ENCODE data around the gene TFE3.

The TFE3 gene

DNA sequence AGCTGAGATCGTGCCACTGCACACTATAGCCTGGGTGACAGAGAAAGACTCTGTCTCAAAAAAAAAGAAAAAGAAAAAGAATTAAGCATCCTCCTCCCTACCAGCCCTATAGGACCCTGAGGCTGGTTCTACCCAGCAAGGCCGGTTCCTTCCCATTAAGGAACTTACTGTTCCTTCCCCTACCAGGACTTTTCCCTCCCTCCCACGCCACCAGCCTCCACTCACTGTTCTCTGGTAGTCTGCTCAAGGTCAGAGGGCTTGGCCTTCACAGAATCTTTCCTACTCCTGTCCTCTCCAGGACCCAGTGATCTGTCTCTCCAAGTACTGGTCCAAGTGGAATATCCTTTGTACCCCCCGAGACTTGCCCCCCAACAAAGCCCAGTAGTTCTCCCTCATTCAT is 42.5 kb downstream of the TFE3 start:
- no CpG with 5 or more reads among the region's 4 CpGs for WGBS (ENCODE audit: insufficient coverage, insufficient read length)
- Histone ChIP-seq H3K9me3 (ENCODE audit: control insufficient read depth, insufficient read depth, low read length) (no peaks in the 10 kb centered on the region), H3K4me3 (ENCODE audit: low read length) (no peak overlapping the region), H3K36me3 (ENCODE audit: control insufficient read depth, insufficient read depth, low read length) (peaks cover 19% of the 10 kb centered on the region; the same call in 1 of the 2 replicates), H3K27me3 (ENCODE audit: control insufficient read depth, insufficient read depth, low read length) (no peaks in the 10 kb centered on the region), H3K27ac (ENCODE audit: low read length) (no peak overlapping the region), H3K4me1 (ENCODE audit: control insufficient read depth, insufficient read depth, low read length) (no peaks in the 10 kb centered on the region; the same call in 1 of the 2 replicates)
- DNase-seq (ENCODE audit: low read depth, low spot score), result no peak

DNA sequence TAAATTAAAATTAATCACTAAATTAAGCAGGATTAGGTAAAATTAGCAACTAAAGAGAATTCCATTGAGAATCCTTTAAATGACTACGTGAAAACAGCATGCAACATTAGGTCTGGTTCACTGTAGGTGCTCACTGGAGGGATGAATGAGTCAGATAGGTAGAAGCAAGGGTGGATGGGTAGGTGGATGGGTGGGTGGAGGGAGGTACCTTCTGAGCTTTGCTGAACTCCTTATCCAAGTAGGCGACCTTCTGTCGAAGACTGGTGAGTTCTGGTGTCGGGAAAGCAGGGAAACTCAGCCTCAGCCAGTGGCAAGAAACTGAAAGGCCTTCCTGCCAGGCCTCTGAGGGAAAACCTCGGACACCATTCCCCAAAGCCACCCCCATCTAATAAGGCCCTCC is 44.1 kb downstream of the TFE3 start:
- WGBS (ENCODE audit: insufficient coverage, insufficient read length), result no CpG with 5 or more reads among the region's 5 CpGs
- H3K4me1 ChIP-seq (ENCODE audit: control insufficient read depth, insufficient read depth, low read length), result no peaks in the 10 kb centered on the region; the same call in 1 of the 2 replicates
- DNase-seq (ENCODE audit: low read depth, low spot score), result no peak
- no peaks in the 10 kb centered on the region for H3K27me3 ChIP-seq (ENCODE audit: control insufficient read depth, insufficient read depth, low read length)
- no peak overlapping the region for H3K27ac ChIP-seq (ENCODE audit: low read length)
- H3K36me3 ChIP-seq (ENCODE audit: control insufficient read depth, insufficient read depth, low read length), result peaks cover 22% of the 10 kb centered on the region; the same call in 1 of the 2 replicates
- H3K9me3 ChIP-seq (ENCODE audit: control insufficient read depth, insufficient read depth, low read length), result no peaks in the 10 kb centered on the region
- H3K4me3 ChIP-seq (ENCODE audit: low read length), result no peak overlapping the region

DNA sequence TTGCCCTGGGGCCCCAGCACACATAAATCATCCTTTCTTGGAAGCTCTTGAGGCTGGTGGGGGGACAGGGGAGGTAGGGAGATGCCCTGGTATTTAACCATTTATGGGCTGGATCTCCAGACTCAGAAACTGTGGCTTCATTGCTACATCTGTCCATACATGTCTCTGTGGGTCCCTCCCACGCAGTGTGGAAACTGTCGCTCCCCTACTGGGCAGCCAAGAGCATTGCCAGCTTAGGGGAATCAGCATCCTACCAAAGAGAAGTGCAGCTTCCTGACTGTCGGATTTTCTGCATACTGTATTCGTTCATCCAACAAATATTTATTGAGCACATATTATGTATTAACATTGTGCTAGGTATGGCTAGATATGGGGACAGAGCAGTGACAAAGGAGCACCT is 44.8 kb downstream of the TFE3 start:
- H3K27ac ChIP-seq (ENCODE audit: low read length), result no peak overlapping the region
- DNase-seq (ENCODE audit: low read depth, low spot score), result no peak
- WGBS (ENCODE audit: insufficient coverage, insufficient read length), result no CpG with 5 or more reads among the region's 4 CpGs
- H3K9me3 ChIP-seq (ENCODE audit: control insufficient read depth, insufficient read depth, low read length), result no peaks in the 10 kb centered on the region
- H3K36me3 ChIP-seq (ENCODE audit: control insufficient read depth, insufficient read depth, low read length), result peaks cover 22% of the 10 kb centered on the region; the same call in 1 of the 2 replicates
- no peaks in the 10 kb centered on the region; the same call in 1 of the 2 replicates for H3K4me1 ChIP-seq (ENCODE audit: control insufficient read depth, insufficient read depth, low read length)
- no peaks in the 10 kb centered on the region for H3K27me3 ChIP-seq (ENCODE audit: control insufficient read depth, insufficient read depth, low read length)
- H3K4me3 ChIP-seq (ENCODE audit: low read length), result no peak overlapping the region

- no peak overlapping the region for H3K4me3 ChIP-seq (ENCODE audit: low read length)
- DNase-seq (ENCODE audit: low read depth, low spot score), result no peak
- H3K36me3 ChIP-seq (ENCODE audit: control insufficient read depth, insufficient read depth, low read length), result peaks cover 24% of the 10 kb centered on the region; the same call in 1 of the 2 replicates
These were observed 45.3 kb downstream of the TFE3 start for GRCh38 chrX:48997865-48998264.

GRCh38 chrX:48997455-48997854 is 45.7 kb downstream of the TFE3 start:
- Histone ChIP-seq H3K4me3 (ENCODE audit: low read length) (no peak overlapping the region), H3K27me3 (ENCODE audit: control insufficient read depth, insufficient read depth, low read length) (no peaks in the 10 kb centered on the region), H3K9me3 (ENCODE audit: control insufficient read depth, insufficient read depth, low read length) (no peaks in the 10 kb centered on the region), H3K36me3 (ENCODE audit: control insufficient read depth, insufficient read depth, low read length) (peaks cover 24% of the 10 kb centered on the region; the same call in 1 of the 2 replicates), H3K4me1 (ENCODE audit: control insufficient read depth, insufficient read depth, low read length) (no peaks in the 10 kb centered on the region; the same call in 1 of the 2 replicates), H3K27ac (ENCODE audit: low read length) (no peak overlapping the region)
- 100% methylated on average over 2 of the region's 3 CpGs for WGBS (ENCODE audit: insufficient coverage, insufficient read length)
- DNase-seq (ENCODE audit: low read depth, low spot score), result no peak

More at GRCh38 chrX:48997865-48998264, 45.3 kb downstream of the TFE3 start:
- H3K9me3 ChIP-seq (ENCODE audit: control insufficient read depth, insufficient read depth, low read length), result no peaks in the 10 kb centered on the region
- no peak overlapping the region for H3K27ac ChIP-seq (ENCODE audit: low read length)
- no peaks in the 10 kb centered on the region; the same call in 1 of the 2 replicates for H3K4me1 ChIP-seq (ENCODE audit: control insufficient read depth, insufficient read depth, low read length)
- no CpG with 5 or more reads among the region's 1 CpG for WGBS (ENCODE audit: insufficient coverage, insufficient read length)
- H3K27me3 ChIP-seq (ENCODE audit: control insufficient read depth, insufficient read depth, low read length), result no peaks in the 10 kb centered on the region

DNA sequence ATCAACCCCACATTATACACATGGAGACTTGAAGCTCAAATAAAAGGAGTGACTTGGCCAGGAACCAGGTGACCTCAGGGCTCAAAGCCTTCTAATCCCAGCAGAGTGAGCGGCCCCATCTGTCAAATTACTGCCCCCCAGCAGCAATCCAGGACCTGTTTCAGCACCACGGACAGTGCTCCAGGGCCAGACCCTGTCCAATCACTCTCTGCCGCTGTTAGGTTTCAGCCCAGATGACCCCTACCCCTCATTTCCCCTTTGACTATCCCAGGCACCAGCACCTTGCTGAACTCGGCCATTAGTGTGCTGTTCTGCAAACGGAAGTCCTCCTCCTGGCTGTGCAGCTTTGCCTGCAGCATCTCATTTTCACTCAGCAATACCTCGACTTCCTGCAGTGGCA is 46.2 kb downstream of the TFE3 start:
- Histone ChIP-seq H3K27me3 (ENCODE audit: control insufficient read depth, insufficient read depth, low read length) (no peaks in the 10 kb centered on the region), H3K4me1 (ENCODE audit: control insufficient read depth, insufficient read depth, low read length) (no peaks in the 10 kb centered on the region; the same call in 1 of the 2 replicates), H3K4me3 (ENCODE audit: low read length) (no peak overlapping the region), H3K27ac (ENCODE audit: low read length) (no peak overlapping the region), H3K9me3 (ENCODE audit: control insufficient read depth, insufficient read depth, low read length) (no peaks in the 10 kb centered on the region), H3K36me3 (ENCODE audit: control insufficient read depth, insufficient read depth, low read length) (peaks cover 24% of the 10 kb centered on the region; the same call in 1 of the 2 replicates)
- no peak for DNase-seq (ENCODE audit: low read depth, low spot score)
- WGBS (ENCODE audit: insufficient coverage, insufficient read length), result no CpG with 5 or more reads among the region's 6 CpGs

- Histone ChIP-seq H3K27me3 (ENCODE audit: control insufficient read depth, insufficient read depth, low read length) (no peaks in the 10 kb centered on the region), H3K27ac (ENCODE audit: low read length) (no peak overlapping the region), H3K9me3 (ENCODE audit: control insufficient read depth, insufficient read depth, low read length) (no peaks in the 10 kb centered on the region), H3K4me1 (ENCODE audit: control insufficient read depth, insufficient read depth, low read length) (no peaks in the 10 kb centered on the region), H3K4me3 (ENCODE audit: low read length) (no peak overlapping the region), H3K36me3 (ENCODE audit: control insufficient read depth, insufficient read depth, low read length) (peaks cover 18% of the 10 kb centered on the region; the same call in 1 of the 2 replicates)
- DNase-seq (ENCODE audit: low read depth, low spot score), result no peak
These were observed 50.8 kb downstream of the TFE3 start for GRCh38 chrX:48992341-48992740.

- Histone ChIP-seq H3K4me1 (ENCODE audit: control insufficient read depth, insufficient read depth, low read length) (no peaks in the 10 kb centered on the region), H3K27ac (ENCODE audit: low read length) (no peak overlapping the region), H3K4me3 (ENCODE audit: low read length) (no peak overlapping the region), H3K27me3 (ENCODE audit: control insufficient read depth, insufficient read depth, low read length) (no peaks in the 10 kb centered on the region), H3K9me3 (ENCODE audit: control insufficient read depth, insufficient read depth, low read length) (no peaks in the 10 kb centered on the region), H3K36me3 (ENCODE audit: control insufficient read depth, insufficient read depth, low read length) (peaks cover 9% of the 10 kb centered on the region; the same call in 1 of the 2 replicates)
- whole genome bisulfite sequencing (ENCODE audit: insufficient coverage, insufficient read length), result no CpG with 5 or more reads among the region's 4 CpGs
- no peak for DNase-seq (ENCODE audit: low read depth, low spot score)
These were observed 53.7 kb downstream of the TFE3 start for GRCh38 chrX:48989483-48989882.

GRCh38 chrX:48983896-48984295 is 59.3 kb downstream of the TFE3 start:
- Histone ChIP-seq H3K36me3 (ENCODE audit: control insufficient read depth, insufficient read depth, low read length) (peaks cover 21% of the 10 kb centered on the region; the same call in 1 of the 2 replicates), H3K9me3 (ENCODE audit: control insufficient read depth, insufficient read depth, low read length) (no peaks in the 10 kb centered on the region), H3K27ac (ENCODE audit: low read length) (no peak overlapping the region), H3K27me3 (ENCODE audit: control insufficient read depth, insufficient read depth, low read length) (no peaks in the 10 kb centered on the region), H3K4me3 (ENCODE audit: low read length) (no peak overlapping the region), H3K4me1 (ENCODE audit: control insufficient read depth, insufficient read depth, low read length) (no peaks in the 10 kb centered on the region)
- DNase-seq (ENCODE audit: low read depth, low spot score), result no peak
- no CpG with 5 or more reads among the region's 3 CpGs for WGBS (ENCODE audit: insufficient coverage, insufficient read length)

DNA sequence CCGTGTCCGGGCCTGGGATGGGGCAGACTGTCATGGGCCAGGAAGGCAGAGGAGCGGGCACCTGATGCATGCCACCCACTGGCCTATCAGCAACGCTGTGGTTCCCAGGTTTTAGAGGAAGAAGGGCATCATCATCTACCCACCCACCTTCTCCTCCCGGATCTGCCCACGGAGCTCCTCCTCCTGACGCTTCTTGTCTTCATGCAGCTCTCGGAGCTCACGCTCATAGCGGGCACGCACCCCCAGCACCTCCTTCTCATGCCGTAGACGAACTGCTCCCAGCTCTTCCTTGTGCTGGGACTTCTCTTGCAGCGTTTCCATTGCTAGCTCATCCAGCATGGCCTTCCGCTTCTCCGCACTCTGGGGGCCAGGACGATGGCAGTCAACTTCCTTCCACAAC is 60.1 kb downstream of the TFE3 start:
- no peak for DNase-seq (ENCODE audit: low read depth, low spot score)
- H3K4me3 ChIP-seq (ENCODE audit: low read length), result no peak overlapping the region
- peaks cover 21% of the 10 kb centered on the region; the same call in 1 of the 2 replicates for H3K36me3 ChIP-seq (ENCODE audit: control insufficient read depth, insufficient read depth, low read length)
- H3K4me1 ChIP-seq (ENCODE audit: control insufficient read depth, insufficient read depth, low read length), result no peaks in the 10 kb centered on the region
- H3K9me3 ChIP-seq (ENCODE audit: control insufficient read depth, insufficient read depth, low read length), result no peaks in the 10 kb centered on the region
- H3K27ac ChIP-seq (ENCODE audit: low read length), result no peak overlapping the region
- no CpG with 5 or more reads among the region's 17 CpGs for WGBS (ENCODE audit: insufficient coverage, insufficient read length)
- H3K27me3 ChIP-seq (ENCODE audit: control insufficient read depth, insufficient read depth, low read length), result no peaks in the 10 kb centered on the region

DNA sequence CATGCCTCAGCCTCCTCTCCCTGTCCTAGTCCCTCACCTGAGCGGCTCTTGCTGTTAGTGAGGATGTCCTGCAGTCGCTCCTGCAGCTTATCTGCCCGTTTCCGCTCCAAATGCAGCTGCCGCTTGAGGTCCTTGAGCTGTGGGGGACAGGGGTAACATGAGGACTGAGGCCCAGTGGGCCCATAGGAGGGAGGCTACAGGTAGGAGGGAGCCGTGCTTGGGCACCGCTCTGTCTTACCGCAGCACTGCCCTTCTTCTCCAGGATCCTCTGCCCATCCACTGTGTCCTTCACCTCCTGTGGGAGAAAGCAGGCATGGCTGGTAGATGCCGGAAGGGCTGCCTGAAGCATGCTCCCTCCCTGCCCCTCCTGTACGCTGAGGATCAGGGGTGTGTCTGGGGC is 62.0 kb downstream of the TFE3 start:
- peaks cover 24% of the 10 kb centered on the region; the same call in 1 of the 2 replicates for H3K36me3 ChIP-seq (ENCODE audit: control insufficient read depth, insufficient read depth, low read length)

More for the DNA sequence above, 62.0 kb downstream of the TFE3 start:
- no peak overlapping the region for H3K27ac ChIP-seq (ENCODE audit: low read length)
- H3K9me3 ChIP-seq (ENCODE audit: control insufficient read depth, insufficient read depth, low read length), result no peaks in the 10 kb centered on the region
- no CpG with 5 or more reads among the region's 10 CpGs for WGBS (ENCODE audit: insufficient coverage, insufficient read length)
- no peak overlapping the region for H3K4me3 ChIP-seq (ENCODE audit: low read length)
- H3K4me1 ChIP-seq (ENCODE audit: control insufficient read depth, insufficient read depth, low read length), result no peaks in the 10 kb centered on the region
- no peak for DNase-seq (ENCODE audit: low read depth, low spot score)
- H3K27me3 ChIP-seq (ENCODE audit: control insufficient read depth, insufficient read depth, low read length), result no peaks in the 10 kb centered on the region

All from iPS DF 6.9 (cell line).